GM15510 (cell line): ENCODE measurements around the gene GLI1.
A peak's percentile ranks its signal among the peaks of the same experiment; 100 is the strongest.

Experiments
- POLR2A ChIP-seq: IDR thresholded peaks from 3 replicates; pipeline ENCODE4 v1.6.1; 2011; ENCODE audit warnings: borderline replicate concordance; ENCODE audit not compliant: insufficient read length; ENCODE audit errors: extremely low read depth

The GLI1 gene

DNA sequence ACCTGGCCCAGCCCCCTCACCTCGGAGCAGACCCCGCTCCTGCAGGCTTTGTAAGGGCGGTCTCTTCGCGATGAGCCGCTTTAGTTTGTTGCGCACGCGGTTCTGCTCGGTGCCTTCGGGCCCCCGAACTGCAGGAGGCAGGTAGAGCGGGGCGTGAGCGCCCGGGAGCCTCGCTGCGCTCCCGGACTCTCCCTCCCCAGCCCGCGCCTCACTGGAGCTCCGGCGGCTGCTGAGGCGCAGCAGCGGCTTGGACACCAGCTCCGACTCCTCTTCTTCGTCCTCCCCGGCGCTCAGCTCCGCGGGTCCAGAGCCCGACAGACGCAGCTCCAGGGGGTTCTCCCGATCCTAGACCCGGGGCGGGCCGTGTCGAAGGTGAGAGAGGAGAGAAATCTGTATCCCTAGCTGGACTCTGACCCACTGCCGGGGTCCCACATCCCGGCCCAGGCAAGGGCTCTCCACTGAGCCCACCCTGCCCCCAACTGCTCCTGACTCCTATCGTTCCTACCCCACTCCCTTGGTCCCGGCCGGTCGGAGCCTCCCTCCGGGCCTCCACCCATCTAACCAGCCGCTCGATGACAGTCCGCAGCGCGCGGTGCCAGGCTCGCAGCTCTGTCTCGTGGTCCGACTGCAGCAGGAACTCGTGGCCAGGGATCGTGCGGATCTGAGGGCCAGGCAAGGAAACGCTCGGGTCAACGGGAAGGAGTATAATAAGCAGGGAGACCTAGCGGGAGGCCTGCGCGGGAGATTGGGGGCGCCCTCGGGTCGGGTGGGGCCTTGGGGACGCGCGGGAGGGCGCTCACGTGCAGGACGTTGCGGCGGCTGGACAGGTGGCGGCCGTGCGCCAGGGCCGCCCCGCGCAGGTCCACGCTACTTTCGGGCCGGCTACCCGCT lies 15.9 kb downstream of the GLI1 start:
- no peak for TF ChIP-seq POLR2A

DNA sequence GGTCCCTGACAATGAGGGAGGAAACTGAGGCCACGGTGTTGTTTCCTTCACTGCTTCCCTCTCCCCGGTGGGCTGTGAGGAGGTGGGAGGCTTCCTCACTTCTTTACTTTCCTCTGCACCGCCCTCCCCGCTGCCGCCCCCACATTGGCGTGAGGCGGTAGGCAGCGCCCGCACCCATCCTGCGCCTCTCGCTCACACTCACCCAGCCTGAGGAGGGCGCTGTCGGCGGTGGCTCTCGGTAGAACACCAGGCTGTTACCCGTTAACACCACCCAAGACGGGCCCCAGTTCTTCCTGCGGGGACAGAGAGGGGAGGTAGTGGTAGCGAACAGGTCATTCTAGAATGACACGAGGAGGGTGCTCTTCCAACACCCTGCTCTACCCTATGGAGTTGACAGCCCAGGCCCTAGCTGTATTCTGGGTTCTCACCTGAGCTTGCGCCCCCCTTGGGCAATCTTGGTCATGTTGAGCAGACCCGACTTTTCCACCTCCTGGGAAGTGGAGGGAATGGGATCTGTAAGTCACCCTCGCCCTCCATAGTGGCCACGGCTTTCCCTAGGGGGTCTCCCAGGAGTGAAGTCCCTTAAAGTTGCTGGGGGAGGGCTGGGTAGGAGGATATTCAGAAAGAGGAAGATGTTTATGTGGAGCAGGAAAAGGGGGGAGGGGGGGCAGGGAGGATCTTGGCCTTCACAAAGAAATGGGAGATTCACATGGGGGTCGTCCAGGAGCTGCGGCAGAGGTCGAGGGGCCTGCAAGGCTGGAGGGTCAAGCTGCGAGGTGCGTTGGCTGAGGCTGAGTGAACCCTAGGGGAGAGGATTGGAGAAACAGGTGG lies 16.8 kb downstream of the GLI1 start:
- peak; percentile 30 for TF ChIP-seq POLR2A

DNA sequence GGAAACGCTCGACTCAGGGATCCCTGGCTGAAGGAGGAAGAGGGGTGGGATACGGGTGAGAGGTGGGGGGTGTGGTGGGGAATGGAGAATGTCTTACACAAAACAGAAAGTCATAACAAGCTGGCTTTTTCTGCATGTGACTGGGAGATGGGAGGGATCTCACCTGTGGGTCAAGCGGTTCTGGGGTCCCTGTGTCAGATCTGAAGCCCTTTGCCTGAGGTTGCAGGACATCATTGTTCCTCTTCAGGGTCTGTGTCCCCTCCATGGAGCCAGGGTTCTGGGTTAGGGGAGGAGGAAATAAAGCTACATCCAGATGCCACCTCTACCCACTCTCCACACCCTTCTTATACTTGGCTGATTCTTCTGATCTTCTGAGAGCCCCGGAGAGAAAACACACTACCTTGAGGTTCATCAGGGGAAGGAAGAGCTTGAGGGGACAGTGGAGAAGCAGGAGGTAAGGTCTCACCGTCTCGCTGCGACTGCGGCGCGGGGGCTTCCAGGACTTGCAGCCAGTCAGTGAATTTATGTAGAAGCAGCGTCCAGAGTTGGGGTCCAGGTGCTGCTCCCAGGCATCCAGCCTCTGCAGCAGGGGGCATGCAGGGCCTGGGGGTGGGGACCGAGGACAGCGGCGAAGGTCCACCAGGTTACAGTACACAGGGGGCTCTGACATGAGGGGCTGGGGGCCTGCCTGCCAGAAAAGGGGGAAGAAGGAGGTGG lies 17.6 kb downstream of the GLI1 start:
- TF ChIP-seq POLR2A: no peak

DNA sequence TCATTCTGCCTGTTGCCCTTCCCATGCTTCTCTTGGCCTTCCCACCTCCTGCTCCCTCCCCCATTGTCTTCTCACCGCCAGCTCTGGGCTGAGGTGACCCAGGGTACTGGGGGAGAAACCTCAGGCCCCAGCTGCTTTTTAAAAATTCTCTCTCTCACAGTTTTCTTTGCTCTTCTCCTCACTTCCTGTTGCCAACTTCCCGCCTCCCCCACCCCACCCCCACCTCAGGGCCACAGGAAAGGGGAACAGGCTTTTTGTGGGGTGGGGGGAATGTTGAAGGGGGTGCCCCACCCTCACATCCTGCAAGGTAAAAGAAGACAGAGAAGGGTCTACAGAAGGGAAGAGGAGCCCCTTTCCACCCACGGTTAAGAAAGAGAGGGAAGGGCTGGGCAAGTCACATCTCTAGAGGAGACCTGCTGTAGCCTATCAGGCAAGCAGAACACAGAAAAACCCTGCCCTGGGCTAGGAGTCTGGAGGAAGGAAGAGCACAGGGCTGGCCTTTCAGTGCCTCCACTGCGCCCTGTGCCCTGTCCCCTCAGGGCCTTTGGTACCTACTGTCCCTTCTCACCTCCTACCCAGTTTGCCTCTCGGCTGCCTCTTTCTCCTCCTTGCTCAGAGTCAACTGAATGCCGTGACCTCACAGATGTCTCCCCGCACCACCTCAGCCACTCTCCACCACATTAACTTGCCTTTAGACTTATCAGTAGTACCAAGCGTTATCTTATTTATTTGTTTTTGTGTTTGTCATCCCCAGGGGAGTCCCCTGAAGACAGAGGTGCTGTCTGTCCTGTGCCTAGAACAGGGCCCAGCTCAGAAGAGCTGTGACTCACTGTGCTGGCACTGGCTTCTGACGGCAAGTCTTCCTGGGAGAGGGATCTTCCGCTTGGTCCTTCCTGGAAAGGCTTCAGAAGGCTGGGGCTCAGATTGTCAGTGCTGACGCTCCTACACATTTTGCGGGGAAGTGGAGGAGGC lies 18.4 kb downstream of the GLI1 start:
- TF ChIP-seq POLR2A: peak; percentile 48

DNA sequence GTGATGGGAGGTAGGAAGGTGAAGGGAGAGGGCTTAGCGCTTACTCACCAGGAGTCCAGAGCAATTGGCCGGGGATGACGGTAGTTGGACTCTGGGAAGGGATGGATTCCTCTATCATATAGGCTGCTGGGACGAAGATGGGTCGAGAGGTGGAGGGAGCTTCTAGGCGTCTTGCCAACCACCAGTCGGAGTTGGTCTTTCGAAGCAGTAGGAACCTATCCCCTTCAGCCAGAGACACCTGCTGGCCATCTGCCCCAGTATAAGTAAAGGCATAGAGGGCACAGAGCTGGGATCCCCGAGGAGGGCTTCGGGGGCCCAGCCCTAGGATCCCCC lies 19.4 kb downstream of the GLI1 start:
- TF ChIP-seq POLR2A: no peak

- TF ChIP-seq POLR2A: peak; percentile 38
These were observed 20.0 kb downstream of the GLI1 start, which contains the start of gene ARHGAP9 for GRCh38 chr12:57479376-57480115. Gene ARHGAP9 (minus strand): TSS chr12:57479866. CDS start chr12:57479406, 460 bp downstream.

DNA sequence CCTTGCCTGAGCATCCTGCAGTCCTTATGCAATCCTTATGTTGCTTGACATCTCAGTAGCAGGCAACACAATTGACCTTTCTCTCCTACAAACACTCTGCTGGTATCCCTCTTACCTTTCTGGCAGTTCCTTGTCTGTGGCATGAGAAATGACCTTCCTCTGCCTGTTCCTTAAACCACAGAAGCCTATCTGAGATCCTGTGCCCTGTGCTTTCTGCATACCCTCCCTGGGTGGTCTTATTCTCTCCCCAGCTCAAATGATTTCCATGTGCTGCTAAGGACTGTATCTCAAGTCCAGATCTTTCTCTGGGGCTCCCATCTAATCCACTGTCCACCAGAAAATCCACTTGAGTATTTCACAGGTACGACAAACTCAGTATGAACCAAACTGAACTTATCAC lies 22.1 kb downstream of the GLI1 start:
- no peak for TF ChIP-seq POLR2A

- TF ChIP-seq POLR2A: no peak
These were observed 23.9 kb downstream of the GLI1 start for GRCh38 chr12:57483466-57483865.

- no peak for TF ChIP-seq POLR2A
These were observed 26.1 kb downstream of the GLI1 start for GRCh38 chr12:57485695-57486094.

DNA sequence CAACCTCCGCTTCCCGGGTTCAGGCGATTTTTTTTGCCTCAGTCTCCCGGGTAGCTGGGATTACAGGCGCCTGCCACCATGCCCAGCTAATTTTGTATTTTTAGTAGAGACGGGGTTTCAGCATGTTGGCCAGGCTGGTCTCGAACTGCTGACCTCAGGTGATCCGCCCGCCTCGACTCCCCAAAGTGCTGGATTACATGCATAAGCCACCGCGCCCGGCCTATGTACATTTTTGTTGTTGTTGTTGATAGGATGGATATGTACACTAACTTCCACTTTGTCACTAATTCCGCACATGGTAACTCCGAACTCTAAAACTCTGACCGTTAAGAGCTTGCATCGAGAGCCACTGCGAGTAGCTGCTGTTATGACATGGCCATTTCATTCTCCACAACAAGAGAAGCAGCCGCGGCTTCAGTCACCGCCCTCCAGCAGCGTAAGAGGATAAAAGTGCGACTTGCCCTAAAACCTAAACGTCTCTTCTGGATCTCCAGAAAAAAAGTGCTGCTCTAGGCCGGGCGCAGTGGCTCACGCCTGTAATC lies 27.5 kb downstream of the GLI1 start:
- no peak for TF ChIP-seq POLR2A

- TF ChIP-seq POLR2A: peak; percentile 79
These were observed 28.2 kb downstream of the GLI1 start, which contains the start of gene MARS1 for GRCh38 chr12:57487597-57488401. Gene MARS1 (plus strand): TSS chr12:57488068. CDS start chr12:57488091, 23 bp downstream.
